Neural cell (in vitro differentiated cells): ENCODE results near the gene RHD.
"Not testable (repeated sequence)": the region's sequence is repeated elsewhere in the genome, so short reads cannot be mapped to it uniquely, and the experiment has no call there.

Source experiments
- EZH2 ChIP-seq: fragments of 200-600, 300-800 bp; shearing (Covaris generic), sonication (generic); IDR thresholded peaks from 2 replicates; pipeline ENCODE4 v1.6.1; 2014; ENCODE audit warnings: antibody characterized with exemption, low read length, borderline replicate concordance, mild to moderate bottlenecking; ENCODE audit not compliant: insufficient read depth, poor library complexity, severe bottlenecking
- POLR2AphosphoS5 ChIP-seq: IDR thresholded peaks from 2 replicates; pipeline ENCODE4 v1.6.1; 2012
- TAF1 ChIP-seq: IDR thresholded peaks from 2 replicates; pipeline ENCODE4 v1.6.1; 2012; ENCODE audit warnings: low read depth
- TF ChIP-seq, protein P1 (sequence below): fragments of 450-650 bp; IDR thresholded peaks from 2 replicates; pipeline ENCODE4 v1.5.1; 2014; ENCODE audit warnings: antibody characterized with exemption, mild to moderate bottlenecking, moderate library complexity; ENCODE audit not compliant: poor library complexity, severe bottlenecking

GRCh38 chr1:25275648-25276047, 3.3 kb downstream of the RHD start:
- TF ChIP-seq, protein P1, sequence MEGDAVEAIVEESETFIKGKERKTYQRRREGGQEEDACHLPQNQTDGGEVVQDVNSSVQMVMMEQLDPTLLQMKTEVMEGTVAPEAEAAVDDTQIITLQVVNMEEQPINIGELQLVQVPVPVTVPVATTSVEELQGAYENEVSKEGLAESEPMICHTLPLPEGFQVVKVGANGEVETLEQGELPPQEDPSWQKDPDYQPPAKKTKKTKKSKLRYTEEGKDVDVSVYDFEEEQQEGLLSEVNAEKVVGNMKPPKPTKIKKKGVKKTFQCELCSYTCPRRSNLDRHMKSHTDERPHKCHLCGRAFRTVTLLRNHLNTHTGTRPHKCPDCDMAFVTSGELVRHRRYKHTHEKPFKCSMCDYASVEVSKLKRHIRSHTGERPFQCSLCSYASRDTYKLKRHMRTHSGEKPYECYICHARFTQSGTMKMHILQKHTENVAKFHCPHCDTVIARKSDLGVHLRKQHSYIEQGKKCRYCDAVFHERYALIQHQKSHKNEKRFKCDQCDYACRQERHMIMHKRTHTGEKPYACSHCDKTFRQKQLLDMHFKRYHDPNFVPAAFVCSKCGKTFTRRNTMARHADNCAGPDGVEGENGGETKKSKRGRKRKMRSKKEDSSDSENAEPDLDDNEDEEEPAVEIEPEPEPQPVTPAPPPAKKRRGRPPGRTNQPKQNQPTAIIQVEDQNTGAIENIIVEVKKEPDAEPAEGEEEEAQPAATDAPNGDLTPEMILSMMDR: not testable (repeated sequence)
- TF ChIP-seq EZH2, TAF1, POLR2AphosphoS5: not testable (repeated sequence)
